ENCODE results near the gene MLPH. TPM values are rescaled to one million over a fixed set of nuclear protein-coding genes. Genes with fewer than 3 reads are reported as not detected.

MLPH gene
- total RNA-seq, 4 donors from 2014 or later, result 1.8 to 13.8 (median 10.8) TPM

GRCh38 chr2:237575869-237576862 lies 89.1 kb downstream of the MLPH start:
- Histone ChIP-seq H3K9me3 (no peaks in the 10 kb centered on the region), H3K4me1 (peaks cover 0 to 36% (median 10%) of the 10 kb centered on the region in 3 donors), H3K27me3 (no peaks in the 10 kb centered on the region), H3K36me3 (no peaks in the 10 kb centered on the region), H3K4me3 (no peak overlapping the region), H3K27ac (peak overlapping the region in 1 of 4 donors; percentile 51)
- TF ChIP-seq POLR2A (IDR thresholded peaks at IDR 0.05), result no peak
- no peak for TF ChIP-seq CTCF (IDR thresholded peaks at IDR 0.05)
- TF ChIP-seq EP300 (IDR thresholded peaks at IDR 0.05), result no peak
- TF ChIP-seq POLR2AphosphoS5 (IDR thresholded peaks at IDR 0.05), result no peak
- no peak for ATAC-seq
- 92% methylated on average over 3 to 11 of the region's 27 CpGs for WGBS, 2 donors (ENCODE audit: low coverage in 1 of 2)

- no peak for TF ChIP-seq CTCF (IDR thresholded peaks at IDR 0.05)
- no peak for TF ChIP-seq POLR2AphosphoS5 (IDR thresholded peaks at IDR 0.05)
- TF ChIP-seq EP300 (IDR thresholded peaks at IDR 0.05), result no peak
- TF ChIP-seq POLR2A (IDR thresholded peaks at IDR 0.05), result no peak
- Histone ChIP-seq H3K36me3 (no peaks in the 10 kb centered on the region), H3K27ac (no peak overlapping the region), H3K27me3 (no peaks in the 10 kb centered on the region), H3K4me3 (no peak overlapping the region), H3K4me1 (peaks cover 0 to 38% (median 9%) of the 10 kb centered on the region in 3 donors), H3K9me3 (no peaks in the 10 kb centered on the region)
- WGBS, 2 donors (ENCODE audit: low coverage in 1 of 2), result 79 to 91% methylated on average over 6 to 7 of the region's 9 CpGs
- ATAC-seq, result no peak
Measured at GRCh38 chr2:237576974-237577373, 89.9 kb downstream of the MLPH start.

GRCh38 chr2:237577458-237577857 lies 90.4 kb downstream of the MLPH start:
- Histone ChIP-seq H3K4me1 (peaks cover 0 to 38% (median 10%) of the 10 kb centered on the region in 3 donors), H3K4me3 (no peak overlapping the region), H3K27ac (no peak overlapping the region), H3K9me3 (no peaks in the 10 kb centered on the region), H3K36me3 (no peaks in the 10 kb centered on the region), H3K27me3 (no peaks in the 10 kb centered on the region)
- WGBS, 2 donors (ENCODE audit: low coverage in 1 of 2), result 67% methylated on average over 1 of the region's 10 CpGs; no CpG with 5 or more reads in 1 of the 2 donors
- no peak for TF ChIP-seq POLR2AphosphoS5 (IDR thresholded peaks at IDR 0.05)
- no peak for TF ChIP-seq CTCF (IDR thresholded peaks at IDR 0.05)
- TF ChIP-seq EP300 (IDR thresholded peaks at IDR 0.05), result no peak
- no peak for TF ChIP-seq POLR2A (IDR thresholded peaks at IDR 0.05)
- ATAC-seq, result no peak

- H3K27ac ChIP-seq, result no peak overlapping the region
- TF ChIP-seq POLR2A (IDR thresholded peaks at IDR 0.05) (no peak), EP300 (IDR thresholded peaks at IDR 0.05) (no peak)
- no peak for ATAC-seq
- H3K9me3 ChIP-seq, result no peaks in the 10 kb centered on the region
- peaks cover 0 to 41% (median 10%) of the 10 kb centered on the region in 3 donors for H3K4me1 ChIP-seq
- no peak overlapping the region for H3K4me3 ChIP-seq
- 82 to 100% methylated on average over 1 to 9 of the region's 26 CpGs for WGBS, 2 donors (ENCODE audit: low coverage in 1 of 2)
- H3K27me3 ChIP-seq, result no peaks in the 10 kb centered on the region
- H3K36me3 ChIP-seq, result no peaks in the 10 kb centered on the region
Measured at GRCh38 chr2:237577956-237578870, 91.2 kb downstream of the MLPH start.

- ATAC-seq, result no peak
- Histone ChIP-seq H3K4me3 (peak overlapping the region in 1 of 2 donors; percentile 36), H3K4me1 (peaks cover 0 to 24% (median 8%) of the 10 kb centered on the region in 3 donors), H3K27ac (peak overlapping the region in 2 of 4 donors; percentile 71 to 82), H3K36me3 (no peaks in the 10 kb centered on the region), H3K27me3 (no peaks in the 10 kb centered on the region), H3K9me3 (no peaks in the 10 kb centered on the region)
- WGBS, 2 donors (ENCODE audit: low coverage in 1 of 2), result 61 to 76% methylated on average over 6 of the region's 6 CpGs
- TF ChIP-seq EP300 (IDR thresholded peaks at IDR 0.05), result no peak
- TF ChIP-seq POLR2A (IDR thresholded peaks at IDR 0.05), result no peak
- no peak for TF ChIP-seq POLR2AphosphoS5 (IDR thresholded peaks at IDR 0.05)
- no peak for TF ChIP-seq CTCF (IDR thresholded peaks at IDR 0.05)
Measured at GRCh38 chr2:237581326-237581725, 94.3 kb downstream of the MLPH start.
